ENCODE data around the gene TGFBR2.

Gene TGFBR2

DNA sequence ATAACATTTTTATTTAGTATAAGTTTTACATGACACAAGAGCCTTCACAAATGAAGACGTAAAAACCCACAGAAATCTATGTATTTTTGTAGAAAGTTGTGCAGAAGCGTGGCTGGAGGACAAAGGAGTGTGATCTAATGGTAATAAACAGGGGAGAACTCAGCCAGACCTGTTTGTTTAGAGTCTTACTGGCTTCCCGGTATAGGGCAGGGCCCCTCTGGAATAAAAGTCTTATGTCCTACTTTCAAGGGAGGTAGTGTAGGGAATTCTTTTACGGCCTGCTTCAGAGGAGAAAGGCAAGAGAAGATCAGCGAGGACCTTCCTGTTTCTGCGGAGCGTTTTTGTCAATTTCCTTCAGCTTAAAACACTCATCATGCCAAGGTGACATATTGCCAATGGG, 103.6 kb downstream of the TGFBR2 start:
- no peak for DNase-seq (ENCODE audit: low read depth)
- H3K4me3 ChIP-seq (ENCODE audit: control insufficient read depth, low read depth, low read length): no peak overlapping the region
- TF ChIP-seq, protein P1, sequence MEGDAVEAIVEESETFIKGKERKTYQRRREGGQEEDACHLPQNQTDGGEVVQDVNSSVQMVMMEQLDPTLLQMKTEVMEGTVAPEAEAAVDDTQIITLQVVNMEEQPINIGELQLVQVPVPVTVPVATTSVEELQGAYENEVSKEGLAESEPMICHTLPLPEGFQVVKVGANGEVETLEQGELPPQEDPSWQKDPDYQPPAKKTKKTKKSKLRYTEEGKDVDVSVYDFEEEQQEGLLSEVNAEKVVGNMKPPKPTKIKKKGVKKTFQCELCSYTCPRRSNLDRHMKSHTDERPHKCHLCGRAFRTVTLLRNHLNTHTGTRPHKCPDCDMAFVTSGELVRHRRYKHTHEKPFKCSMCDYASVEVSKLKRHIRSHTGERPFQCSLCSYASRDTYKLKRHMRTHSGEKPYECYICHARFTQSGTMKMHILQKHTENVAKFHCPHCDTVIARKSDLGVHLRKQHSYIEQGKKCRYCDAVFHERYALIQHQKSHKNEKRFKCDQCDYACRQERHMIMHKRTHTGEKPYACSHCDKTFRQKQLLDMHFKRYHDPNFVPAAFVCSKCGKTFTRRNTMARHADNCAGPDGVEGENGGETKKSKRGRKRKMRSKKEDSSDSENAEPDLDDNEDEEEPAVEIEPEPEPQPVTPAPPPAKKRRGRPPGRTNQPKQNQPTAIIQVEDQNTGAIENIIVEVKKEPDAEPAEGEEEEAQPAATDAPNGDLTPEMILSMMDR (conservative IDR thresholded peaks at IDR 0.05; ENCODE audit: control insufficient read depth, insufficient read depth, low read depth, low read length): no peak

DNA sequence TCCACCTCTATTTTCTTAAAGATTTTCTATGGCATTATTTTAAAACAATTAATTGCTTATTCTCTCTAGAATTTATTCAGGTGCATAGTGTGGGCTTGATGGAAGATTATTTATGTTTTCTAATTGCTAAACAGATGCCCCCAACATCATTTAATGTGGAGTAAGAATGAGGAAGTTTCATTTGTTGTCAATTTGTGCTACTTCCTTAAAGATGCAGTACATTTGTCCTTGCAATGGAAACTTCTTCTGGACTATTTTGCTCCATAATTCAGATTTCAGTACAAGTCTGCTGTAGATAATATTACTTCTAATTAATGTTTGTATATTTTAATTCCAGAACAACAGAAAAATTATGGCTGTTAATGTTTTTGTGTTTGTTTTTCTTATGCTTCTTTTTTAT, 104.8 kb downstream of the TGFBR2 start:
- TF ChIP-seq, protein P1 (conservative IDR thresholded peaks at IDR 0.05; ENCODE audit: control insufficient read depth, insufficient read depth, low read depth, low read length): no peak
- DNase-seq (ENCODE audit: low read depth): no peak
- no peak overlapping the region for H3K4me3 ChIP-seq (ENCODE audit: control insufficient read depth, low read depth, low read length)

GRCh38 chr3:30711867-30712266, 105.5 kb downstream of the TGFBR2 start:
- TF ChIP-seq, protein P1 (conservative IDR thresholded peaks at IDR 0.05; ENCODE audit: control insufficient read depth, insufficient read depth, low read depth, low read length): no peak
- no peak for DNase-seq (ENCODE audit: low read depth)
- no peak overlapping the region for H3K4me3 ChIP-seq (ENCODE audit: control insufficient read depth, low read depth, low read length)

- H3K4me3 ChIP-seq (ENCODE audit: control insufficient read depth, low read depth, low read length): no peak overlapping the region
- no peak for DNase-seq (ENCODE audit: low read depth)
- TF ChIP-seq, protein P1 (conservative IDR thresholded peaks at IDR 0.05; ENCODE audit: control insufficient read depth, insufficient read depth, low read depth, low read length): no peak
Observed at GRCh38 chr3:30712991-30713390, 106.6 kb downstream of the TGFBR2 start.

- DNase-seq (ENCODE audit: low read depth): no peak
- TF ChIP-seq, protein P1 (conservative IDR thresholded peaks at IDR 0.05; ENCODE audit: control insufficient read depth, insufficient read depth, low read depth, low read length): no peak
- no peak overlapping the region for H3K4me3 ChIP-seq (ENCODE audit: control insufficient read depth, low read depth, low read length)
Observed at GRCh38 chr3:30713885-30714503, 107.6 kb downstream of the TGFBR2 start.

- TF ChIP-seq, protein P1 (conservative IDR thresholded peaks at IDR 0.05; ENCODE audit: control insufficient read depth, insufficient read depth, low read depth, low read length): no peak
- DNase-seq (ENCODE audit: low read depth): no peak
Observed at GRCh38 chr3:30719536-30719935, 113.1 kb downstream of the TGFBR2 start.

More at GRCh38 chr3:30719536-30719935, 113.1 kb downstream of the TGFBR2 start:
- H3K4me3 ChIP-seq (ENCODE audit: control insufficient read depth, low read depth, low read length): no peak overlapping the region
